GM21619 (cell line): ENCODE results near the gene UVSSA.
"Not testable (repeated sequence)": the region's sequence is repeated elsewhere in the genome, so short reads cannot be mapped to it uniquely, and the experiment has no call there.

Source experiments
- ATAC-seq: cut with Tn5 transposase; IDR thresholded peaks from one replicate; pipeline ENCODE4 v1.9.1; 2021; ENCODE audit not compliant: unreplicated experiment

The UVSSA gene

GRCh38 chr4:1362521-1362920 lies 15.5 kb downstream of the UVSSA start:
- ATAC-seq, result no peak

DNA sequence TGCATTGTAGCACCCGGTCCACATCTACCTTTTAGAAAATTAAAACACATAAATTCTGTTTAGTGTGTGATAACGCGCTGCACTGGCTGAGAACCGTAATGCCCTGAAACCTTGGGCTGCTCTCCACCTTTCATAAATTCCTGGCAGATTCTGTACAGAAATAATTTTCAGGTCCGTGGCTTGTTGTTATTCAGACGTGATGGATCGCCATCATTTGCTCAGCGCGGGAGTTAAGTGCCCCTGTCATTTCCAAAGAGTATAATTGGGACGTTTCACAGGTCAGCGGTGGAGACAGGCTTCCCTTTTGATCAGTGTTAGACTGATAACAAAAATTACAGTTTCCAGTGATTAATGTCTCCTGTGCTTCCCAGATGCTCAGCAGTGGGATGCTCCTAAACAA lies 16.5 kb downstream of the UVSSA start:
- no peak for ATAC-seq

GRCh38 chr4:1364217-1364616 lies 17.2 kb downstream of the UVSSA start:
- ATAC-seq, result no peak

GRCh38 chr4:1364748-1365147 lies 17.7 kb downstream of the UVSSA start:
- ATAC-seq, result no peak

- ATAC-seq, result no peak
Observed at GRCh38 chr4:1365271-1366178, 18.5 kb downstream of the UVSSA start.

- no peak for ATAC-seq
Observed at GRCh38 chr4:1366371-1367229, 19.6 kb downstream of the UVSSA start.

DNA sequence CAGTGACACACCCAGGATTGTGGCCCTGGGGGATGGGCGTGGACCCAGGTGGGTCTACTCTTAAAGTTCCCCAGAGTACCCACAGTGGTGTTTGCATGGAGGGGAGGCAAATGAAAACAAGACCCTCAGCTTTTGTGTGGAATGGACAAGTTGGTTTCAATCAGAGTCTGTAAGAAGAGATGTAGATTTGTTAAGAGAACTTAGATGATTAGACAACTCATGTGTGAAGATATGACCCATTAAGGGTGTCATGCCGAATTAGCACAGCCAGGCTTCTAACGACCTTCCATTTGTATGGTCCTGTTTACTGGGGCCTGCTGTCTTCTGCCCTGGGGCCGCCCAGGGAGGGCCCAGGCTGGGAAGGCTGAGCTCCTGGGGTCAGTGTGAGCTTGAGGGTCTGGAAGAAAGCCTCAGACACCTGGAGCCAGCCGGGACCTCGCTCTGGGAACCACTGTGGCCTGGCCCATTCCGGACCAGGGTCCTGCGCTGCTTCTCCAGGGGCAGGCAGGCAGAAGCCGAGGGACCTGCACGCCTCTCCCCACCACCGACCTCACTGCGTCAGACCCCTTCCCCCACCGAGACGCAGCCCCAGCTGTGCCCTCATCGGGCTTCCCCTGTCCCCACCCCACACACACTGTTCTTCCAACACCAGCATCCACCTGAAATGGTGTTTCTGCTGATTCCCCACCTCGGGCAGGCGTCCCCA lies 20.4 kb downstream of the UVSSA start:
- no peak for ATAC-seq

GRCh38 chr4:1367936-1368289 lies 20.9 kb downstream of the UVSSA start:
- no peak for ATAC-seq

DNA sequence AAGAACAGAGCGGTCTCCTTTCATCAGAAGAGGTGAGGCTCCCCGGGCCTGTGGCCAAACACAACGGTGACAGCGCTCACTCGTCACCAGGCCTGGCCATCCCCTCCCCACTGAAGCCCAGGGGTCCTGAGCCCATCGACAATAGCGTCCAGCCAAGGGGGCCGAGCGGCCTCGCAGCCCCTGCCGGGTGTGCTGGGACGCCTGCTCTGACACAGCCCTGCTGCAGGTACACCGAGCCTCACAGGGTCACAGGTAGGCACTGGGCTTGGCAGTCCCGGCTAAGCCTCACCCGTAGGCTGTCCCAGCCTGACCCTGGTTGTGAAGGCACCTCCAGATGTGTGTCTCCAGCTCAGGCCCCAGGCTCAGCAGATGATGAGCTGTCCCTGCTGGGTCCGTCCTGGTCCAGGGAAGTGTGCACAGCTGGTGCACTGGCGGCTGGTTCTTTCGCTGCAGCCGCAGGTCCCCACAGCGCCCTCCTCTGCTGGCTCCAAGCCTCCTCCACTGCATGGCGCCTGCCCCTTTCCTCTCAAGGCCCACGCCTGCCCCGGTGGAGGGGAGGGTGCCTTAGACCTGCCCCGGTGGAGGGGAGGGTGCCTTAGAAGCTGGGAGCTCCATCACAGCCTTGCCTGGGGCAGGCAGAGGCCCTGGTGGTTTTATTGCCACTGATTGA lies 21.5 kb downstream of the UVSSA start:
- ATAC-seq, result no peak

GRCh38 chr4:1369091-1369450 lies 22.1 kb downstream of the UVSSA start:
- ATAC-seq, result no peak

DNA sequence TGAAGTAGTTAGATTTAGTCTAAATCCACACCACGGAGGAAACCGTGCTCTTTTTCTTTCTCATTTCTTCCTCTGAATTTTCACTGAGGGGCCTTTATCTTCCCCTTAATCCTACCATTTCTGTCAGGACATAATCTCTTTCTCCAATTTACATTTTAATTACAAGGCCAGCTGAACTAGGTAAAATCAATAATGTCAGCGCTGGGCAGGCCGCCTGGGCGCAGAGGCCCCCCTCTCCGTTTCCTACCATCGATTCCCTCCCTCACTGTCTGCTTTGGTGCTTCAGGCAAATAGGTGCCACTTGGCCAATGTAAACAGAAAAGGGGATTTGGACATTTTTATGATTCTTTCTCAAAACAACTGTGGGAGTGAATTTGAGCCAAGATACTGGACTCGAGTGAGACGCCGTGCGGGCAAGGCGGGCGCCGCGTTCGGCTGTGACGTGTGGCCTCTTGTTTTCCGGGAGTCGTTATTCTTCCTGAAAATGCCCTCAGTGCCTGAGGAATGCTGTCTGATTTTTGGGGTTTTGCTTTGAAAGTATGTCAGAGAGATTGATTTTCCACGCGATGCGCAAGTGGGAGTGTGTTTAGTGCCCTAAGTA lies 22.6 kb downstream of the UVSSA start:
- no peak for ATAC-seq

DNA sequence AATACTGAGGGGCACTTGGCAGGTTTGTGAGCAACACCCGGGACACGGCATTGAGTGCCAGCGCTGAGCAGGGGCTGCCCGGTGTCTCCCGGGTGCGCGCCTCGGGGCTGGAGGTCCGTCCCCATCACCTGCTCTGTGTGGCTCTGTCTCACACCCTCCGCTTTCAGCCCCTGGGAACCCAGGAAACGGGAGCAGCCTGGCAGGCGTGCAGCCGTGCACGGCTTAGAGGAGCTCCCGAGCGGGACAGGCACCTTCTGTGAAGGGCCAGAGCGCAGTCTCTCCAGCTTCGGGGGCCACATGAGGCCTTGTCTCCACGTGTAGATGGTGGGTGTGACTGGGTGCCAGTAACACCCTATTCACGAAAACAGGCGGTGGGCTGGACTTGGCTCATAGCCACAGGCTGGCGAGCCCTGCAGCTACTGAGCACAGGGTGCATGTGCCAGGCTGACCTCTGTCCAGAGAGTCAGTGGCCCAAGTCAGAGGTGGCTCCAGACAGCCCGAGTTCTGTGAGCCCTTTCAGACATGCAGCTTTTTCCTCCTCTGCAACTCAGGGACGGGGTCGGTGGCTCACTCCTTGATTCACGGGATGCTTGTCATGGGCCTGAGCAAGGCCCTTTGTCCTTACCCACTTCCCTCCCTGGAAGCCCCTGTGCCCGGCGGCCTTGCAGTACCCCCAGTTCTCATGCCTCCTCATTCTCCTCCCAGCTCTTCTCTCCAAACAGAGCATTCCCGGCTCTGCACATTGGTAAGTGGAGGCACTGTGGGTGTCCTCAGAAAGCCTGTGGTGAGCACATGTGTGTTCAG lies 23.5 kb downstream of the UVSSA start:
- ATAC-seq, result no peak

DNA sequence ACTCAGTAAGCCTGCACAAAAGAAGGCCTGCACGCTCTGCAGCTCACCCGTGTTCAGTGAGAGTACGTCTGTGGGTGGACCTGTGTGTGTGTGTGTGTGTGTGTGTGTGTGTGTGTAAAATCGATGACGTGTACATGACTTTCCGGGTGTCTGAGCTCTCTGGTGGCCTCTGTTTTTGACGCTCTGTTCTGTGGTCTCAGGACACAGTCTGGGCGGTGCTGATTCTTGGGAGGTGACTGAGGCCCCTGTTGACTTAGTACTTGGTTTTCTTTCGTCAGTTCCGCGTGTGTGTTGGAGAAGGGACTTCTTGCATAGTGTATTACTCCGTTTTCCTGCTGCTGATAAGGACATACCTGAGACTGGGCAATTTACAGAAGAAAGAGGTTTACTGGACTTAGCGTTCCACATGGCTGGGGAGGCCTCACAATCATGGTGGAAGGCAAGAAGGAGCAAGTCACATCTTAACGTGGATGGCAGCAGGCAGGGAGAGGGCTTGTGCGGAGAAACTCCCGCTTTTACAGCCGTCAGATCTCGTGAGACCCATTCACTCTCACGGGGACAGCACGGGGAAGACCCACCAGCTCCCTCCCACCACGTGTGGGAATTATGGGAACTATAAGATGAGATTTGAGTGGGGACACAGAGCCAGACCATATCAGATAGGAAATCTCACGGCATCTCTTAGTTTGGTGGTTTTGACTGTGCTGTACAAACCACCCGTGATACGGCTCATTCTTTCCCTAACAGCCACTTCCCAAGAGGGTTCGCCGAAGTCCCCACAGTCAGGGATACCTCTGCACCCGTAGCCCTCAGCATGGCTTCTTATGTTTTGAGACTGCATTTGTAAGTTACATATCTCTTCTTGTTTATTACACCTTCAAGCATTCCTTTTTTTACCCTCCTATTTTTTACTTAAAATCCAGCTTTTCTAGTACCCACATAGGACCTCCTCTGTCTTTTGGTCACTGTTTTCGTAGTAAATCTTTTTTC lies 24.5 kb downstream of the UVSSA start:
- no peak for ATAC-seq

DNA sequence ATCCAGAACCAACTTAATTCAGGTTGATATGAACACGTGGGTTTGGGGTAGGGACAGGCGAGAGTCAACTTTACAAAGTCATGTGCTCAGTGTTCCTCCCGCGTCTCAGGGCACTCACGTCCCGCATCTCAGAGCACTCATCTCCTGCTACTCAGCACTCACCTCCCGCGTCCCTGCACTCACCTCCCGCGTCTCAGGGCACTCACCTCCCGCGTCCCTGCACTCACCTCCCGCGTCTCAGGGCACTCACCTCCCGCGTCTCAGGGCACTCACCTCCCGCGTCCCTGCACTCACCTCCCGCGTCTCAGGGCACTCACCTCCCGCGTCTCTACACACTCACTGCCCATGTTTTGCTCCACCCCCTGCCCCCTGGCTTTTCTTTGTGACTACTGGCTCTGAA lies 25.6 kb downstream of the UVSSA start:
- not testable (repeated sequence) for ATAC-seq

DNA sequence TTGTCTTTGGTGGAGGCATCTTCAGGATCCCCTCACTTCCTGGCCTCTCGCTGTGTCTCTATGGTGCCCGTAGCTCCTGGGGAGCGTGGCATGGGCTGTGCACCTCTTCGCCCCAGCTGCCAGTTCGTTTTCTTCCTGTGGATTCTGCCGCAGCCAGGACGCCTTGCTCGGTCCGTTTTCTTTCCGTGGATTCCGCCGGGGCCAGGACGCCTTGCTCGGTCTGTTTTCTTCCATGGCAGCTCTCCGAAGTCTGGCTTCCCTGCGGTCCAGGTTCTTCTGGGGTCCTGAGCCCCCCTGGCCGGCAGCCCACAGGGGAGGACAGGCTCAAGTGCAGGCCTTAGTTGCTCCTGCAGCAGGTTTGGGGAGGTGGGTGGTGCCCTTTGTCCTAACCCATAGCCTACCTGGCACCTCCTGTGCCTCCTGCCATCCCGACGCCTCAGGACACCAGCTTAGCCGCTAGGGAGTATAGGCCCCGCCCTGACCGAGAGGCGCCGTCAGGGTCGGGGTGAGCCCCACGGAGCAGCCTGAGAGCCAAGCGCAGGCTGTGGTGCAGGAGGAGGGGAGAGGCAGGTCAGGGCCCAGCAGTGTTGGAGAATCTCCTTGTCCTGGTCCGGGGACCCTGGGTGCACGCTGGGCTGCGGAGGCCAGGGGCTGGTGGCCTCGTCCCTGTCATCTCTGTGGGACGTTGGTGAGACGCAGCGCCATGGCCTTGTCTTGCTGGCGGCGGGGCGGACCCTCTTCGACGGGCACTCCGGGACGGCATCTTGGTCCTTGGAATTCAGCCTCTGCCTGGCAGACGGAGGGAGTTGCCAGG lies 27.1 kb downstream of the UVSSA start:
- no peak for ATAC-seq

DNA sequence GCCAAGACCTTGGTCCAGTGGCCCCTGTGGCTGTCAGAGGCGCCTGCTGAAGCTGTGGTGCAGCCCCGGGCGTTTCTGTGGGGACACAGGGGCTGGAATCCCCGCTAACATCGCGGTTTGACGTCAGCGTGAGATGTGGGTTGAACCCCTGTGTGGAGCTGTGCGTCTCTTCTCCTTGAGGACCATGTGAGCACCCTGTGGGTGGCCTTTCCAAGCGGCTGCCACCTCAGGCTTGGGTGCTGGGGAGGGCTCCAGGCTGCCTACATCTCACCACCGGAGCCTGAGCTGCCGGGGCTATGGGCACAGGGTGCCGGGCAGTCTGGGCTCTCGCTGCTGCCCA lies 27.7 kb downstream of the UVSSA start:
- ATAC-seq, result no peak

DNA sequence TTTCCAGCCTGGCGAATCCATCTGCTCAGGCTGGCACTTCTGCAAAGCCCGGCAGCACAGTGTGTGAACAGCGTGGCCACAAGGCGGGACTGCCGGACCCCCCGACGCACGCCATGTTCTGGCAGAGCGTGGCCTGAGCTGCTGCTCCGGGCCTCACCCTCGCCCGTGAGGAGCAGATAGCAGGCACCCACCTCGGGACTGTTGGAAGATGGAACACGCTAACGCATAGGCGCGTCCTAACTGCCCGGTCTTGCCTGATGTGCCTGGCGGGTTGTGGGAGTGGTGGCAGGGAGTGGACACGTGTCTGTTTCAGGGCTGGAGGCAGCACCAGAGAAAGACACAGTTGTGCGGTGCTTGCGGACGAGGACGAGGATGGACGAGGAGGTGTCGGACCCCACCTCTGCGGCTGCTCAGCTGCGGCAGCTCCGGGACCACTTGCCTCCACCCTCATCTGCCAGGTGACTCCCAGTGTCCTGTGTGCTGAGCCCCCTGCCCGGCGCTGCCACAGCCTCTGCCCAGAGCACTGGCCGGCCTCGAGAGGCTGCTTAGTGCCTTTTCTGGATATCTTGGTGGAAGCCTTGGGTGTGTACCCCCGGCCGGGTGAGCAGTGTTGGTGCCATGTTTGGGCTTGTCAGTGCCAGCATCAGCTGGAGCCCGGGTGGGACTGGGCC lies 28.2 kb downstream of the UVSSA start:
- no peak for ATAC-seq
